ENCODE measurements around the gene PRKCD.

Gene PRKCD

DNA sequence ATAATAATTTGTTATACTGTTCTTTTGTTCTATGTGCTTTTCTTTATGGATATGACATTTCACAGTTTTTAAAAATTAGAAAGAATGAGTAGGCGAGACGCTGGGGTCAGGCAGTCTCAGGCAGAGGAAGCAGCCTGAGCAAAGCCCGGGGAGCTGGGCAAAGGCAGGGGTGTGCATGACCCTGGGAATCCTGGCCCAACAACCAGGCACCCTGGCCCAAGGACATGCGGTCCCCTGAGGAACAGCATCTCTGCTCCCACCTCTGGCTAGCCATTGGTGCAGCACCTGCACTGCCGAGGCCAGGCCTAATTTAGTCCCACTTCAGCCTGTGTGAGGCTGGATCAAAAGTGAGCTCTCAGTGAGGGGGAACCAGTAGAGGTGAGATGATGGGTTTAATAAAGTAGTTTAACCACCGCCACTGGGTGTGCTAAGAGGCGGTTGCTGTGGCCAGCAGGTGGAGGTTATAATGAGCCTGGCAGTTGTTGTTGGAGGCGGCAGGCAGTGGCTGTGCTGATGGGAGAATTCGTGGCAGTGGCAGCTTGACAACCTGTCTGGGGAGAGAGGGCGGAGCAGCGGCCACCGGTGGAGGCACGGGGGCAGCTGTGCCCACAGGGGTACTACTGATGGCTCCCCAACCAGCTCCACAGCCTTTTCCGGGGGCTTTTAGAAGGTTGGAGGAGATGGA, 41.5 kb downstream of the PRKCD start:
- TF ChIP-seq POLR2AphosphoS5 (IDR thresholded peaks at IDR 0.05; ENCODE audit: low read depth, low read length) (no peak), SIN3A (IDR thresholded peaks at IDR 0.05; ENCODE audit: borderline replicate concordance, insufficient read depth, low read length) (no peak), REST (IDR thresholded peaks at IDR 0.05; ENCODE audit: insufficient read depth in 1 of 2, low read depth in 2 of 2, low read length in 2 of 2) (no peak), TAF1 (IDR thresholded peaks at IDR 0.05; ENCODE audit: borderline replicate concordance, insufficient read depth, low read length) (no peak), FOXP2 (optimal IDR thresholded peaks at IDR 0.05; ENCODE audit: borderline replicate concordance, extremely low read depth, extremely low read length, insufficient read depth) (no peak)

- TF ChIP-seq TAF1 (IDR thresholded peaks at IDR 0.05; ENCODE audit: borderline replicate concordance, insufficient read depth, low read length) (no peak), REST (IDR thresholded peaks at IDR 0.05; ENCODE audit: insufficient read depth in 1 of 2, low read depth in 2 of 2, low read length in 2 of 2) (no peak)
Observed at GRCh38 chr3:53211706-53212702, 51.0 kb downstream of the PRKCD start.

GRCh38 chr3:53213276-53213675, 52.3 kb downstream of the PRKCD start:
- TF ChIP-seq SIN3A (IDR thresholded peaks at IDR 0.05; ENCODE audit: borderline replicate concordance, insufficient read depth, low read length) (no peak), POLR2AphosphoS5 (IDR thresholded peaks at IDR 0.05; ENCODE audit: low read depth, low read length) (no peak), FOXP2 (optimal IDR thresholded peaks at IDR 0.05; ENCODE audit: borderline replicate concordance, extremely low read depth, extremely low read length, insufficient read depth) (no peak), REST (IDR thresholded peaks at IDR 0.05; ENCODE audit: insufficient read depth in 1 of 2, low read depth in 2 of 2, low read length in 2 of 2) (no peak), TAF1 (IDR thresholded peaks at IDR 0.05; ENCODE audit: borderline replicate concordance, insufficient read depth, low read length) (no peak)

GRCh38 chr3:53215816-53216215, 54.8 kb downstream of the PRKCD start:
- no peak for TF ChIP-seq FOXP2 (optimal IDR thresholded peaks at IDR 0.05; ENCODE audit: borderline replicate concordance, extremely low read depth, extremely low read length, insufficient read depth)
- no peak for TF ChIP-seq POLR2AphosphoS5 (IDR thresholded peaks at IDR 0.05; ENCODE audit: low read depth, low read length)
- no peak for TF ChIP-seq SIN3A (IDR thresholded peaks at IDR 0.05; ENCODE audit: borderline replicate concordance, insufficient read depth, low read length)
- no peak for TF ChIP-seq REST (IDR thresholded peaks at IDR 0.05; ENCODE audit: insufficient read depth in 1 of 2, low read depth in 2 of 2, low read length in 2 of 2)
- no peak for TF ChIP-seq TAF1 (IDR thresholded peaks at IDR 0.05; ENCODE audit: borderline replicate concordance, insufficient read depth, low read length)
